ENCODE data around the gene OSM.
"Not testable (repeated sequence)": the region's sequence is repeated elsewhere in the genome, so short reads cannot be mapped to it uniquely, and the experiment has no call there.

The OSM gene

DNA sequence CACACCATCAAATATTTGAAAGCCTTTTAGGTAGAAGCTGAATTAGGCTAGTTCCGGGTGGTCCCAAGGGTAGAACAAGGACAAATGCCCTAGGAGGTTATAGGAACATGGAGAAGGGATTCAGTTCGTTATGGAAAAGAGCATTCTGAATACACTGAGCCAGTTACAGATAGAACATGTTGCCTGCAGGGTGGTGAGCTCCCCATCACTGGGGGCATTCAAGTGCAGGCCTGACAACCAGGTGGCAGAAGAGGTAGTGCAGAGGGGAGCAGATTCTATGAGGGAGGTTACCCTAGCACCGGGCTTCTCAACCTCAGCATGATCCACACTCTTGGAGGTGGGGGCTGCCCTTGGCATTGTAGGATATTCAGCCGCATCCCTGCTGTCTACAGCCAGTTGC lies 44.3 kb downstream of the OSM start:
- no peak for DNase-seq

DNA sequence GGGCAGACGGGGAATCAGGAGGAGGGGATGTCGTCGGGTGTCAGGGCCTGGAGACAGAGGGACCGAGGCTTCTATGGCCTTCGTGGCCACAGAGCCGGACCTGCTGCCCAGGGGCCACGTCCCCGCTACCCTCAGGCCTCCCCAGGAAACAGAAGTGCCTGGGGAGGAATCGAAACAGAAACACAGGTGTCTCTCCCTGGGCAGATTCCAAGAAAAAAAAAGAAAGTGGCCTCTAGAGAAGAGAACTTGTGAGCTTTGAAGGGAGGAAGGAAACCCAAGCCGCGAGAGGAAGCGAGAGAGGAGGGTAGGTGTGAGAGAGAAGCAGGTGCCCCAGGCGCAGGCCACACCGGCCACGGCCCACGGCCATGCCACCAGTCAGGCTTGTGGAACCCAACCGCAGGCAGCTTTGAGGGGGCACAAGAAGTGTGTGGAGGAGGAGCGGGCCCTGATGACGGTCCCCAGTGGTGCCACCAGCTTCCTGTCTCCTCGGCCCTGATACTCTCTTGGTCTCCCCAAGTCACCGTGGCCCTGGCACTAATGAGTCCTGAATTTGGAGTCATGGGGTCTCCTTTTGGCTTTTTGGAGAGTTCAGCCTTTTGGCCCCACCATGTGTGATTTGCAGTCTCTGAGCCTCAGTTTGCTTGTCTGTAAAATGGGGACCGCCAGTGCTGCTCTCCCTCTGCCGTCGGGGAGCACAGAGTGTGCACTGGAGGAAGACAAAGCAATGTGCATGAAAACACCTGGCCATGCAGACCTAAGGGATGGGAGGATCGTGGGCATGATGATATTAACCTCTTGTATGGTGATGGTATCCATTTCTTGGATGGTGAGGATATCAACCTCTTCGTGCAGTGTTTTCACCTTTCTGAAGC lies 45.3 kb downstream of the OSM start:
- no peak for DNase-seq

DNA sequence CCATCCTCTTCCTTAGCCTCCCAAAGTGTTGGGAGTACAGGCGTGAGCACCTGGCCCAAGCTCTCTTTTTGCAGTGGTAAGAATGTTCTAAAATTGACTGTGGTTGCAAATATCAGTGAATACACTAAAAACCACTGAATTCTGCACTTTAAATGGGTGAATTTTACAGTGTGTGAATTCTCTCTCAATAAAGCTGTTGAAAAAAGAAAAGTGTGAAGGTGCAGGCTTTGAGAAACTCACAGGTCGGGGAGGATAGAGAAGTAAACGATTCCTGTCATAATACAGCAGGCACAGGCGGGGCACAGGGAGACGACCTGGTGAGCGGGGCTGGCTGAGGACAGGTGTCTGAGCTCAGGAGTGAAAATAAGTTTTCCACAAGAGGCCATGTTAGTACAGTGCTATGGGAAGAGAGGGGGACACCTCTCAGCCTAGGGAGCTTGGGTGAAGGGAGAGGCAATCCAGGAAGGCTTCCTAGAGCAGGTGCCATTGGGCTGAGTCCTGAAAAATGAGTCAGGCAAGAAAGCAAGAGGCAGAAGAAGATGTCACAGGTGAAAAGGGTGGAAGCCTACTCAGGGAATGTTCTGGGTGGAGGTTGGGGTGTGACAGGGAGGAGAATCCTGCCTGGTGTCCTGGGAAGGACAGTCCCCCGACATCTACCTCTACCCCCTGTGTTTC lies 46.2 kb downstream of the OSM start:
- DNase-seq = no peak

DNA sequence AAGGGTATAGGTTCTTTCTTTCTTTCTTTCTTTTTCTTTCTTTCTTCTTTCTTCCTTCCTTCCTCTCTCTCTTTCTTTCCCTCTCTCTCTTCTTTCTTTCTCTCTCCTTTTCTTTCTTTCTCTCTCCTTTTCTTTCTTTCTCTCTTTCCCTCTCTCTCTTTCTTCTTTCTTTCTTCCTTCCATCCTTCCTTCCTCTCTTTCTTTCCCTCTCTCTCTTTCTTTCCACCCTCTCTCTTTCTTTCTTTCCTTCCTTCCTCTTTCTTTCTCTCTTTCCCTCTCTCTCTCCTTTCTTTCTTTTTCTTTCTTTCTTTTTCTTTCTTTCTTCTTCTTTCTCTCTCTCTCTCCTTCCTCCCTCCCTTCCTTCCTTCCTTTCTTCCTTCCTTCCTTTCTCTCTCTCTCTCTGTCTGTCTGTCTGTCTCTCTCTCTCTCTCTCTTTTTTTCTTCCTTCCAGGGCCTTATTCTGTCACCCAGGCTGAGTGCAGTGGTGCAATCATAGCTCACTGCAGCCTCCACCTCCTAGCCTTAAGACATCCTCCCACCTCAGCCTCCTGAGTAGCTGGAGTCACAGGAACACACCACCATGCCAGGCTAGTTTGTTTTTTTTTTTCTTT lies 46.9 kb downstream of the OSM start:
- no peak for DNase-seq

GRCh38 chr22:30219049-30219654 lies 47.5 kb downstream of the OSM start:
- DNase-seq = no peak

- peak; percentile 63 for DNase-seq
These were observed 48.7 kb downstream of the OSM start for GRCh38 chr22:30217698-30218560.

DNA sequence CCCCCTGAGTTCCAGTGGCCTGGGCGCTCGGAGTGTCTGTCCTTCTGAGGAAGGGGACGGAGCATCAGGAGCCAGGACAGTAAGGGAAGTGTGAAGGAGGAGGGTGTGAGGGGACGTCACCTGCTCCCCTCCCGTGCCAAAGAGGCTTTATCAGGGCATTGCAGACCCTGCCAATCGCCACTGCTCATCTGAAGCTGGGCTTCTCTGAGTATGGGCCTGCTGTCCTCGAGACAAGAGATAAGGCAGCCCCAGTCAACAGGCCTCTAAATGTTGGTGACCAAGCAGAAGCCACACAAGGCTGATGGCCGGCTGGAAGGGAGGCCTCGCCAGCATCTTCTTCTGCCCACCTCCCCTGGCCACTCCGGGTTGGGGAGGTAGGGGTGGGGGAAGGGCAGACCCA lies 49.9 kb downstream of the OSM start:
- DNase-seq = no peak

GRCh38 chr22:30216272-30216671 lies 50.4 kb downstream of the OSM start:
- not testable (repeated sequence) for DNase-seq

- DNase-seq = no peak
These were observed 51.8 kb downstream of the OSM start for GRCh38 chr22:30214703-30215407.

DNA sequence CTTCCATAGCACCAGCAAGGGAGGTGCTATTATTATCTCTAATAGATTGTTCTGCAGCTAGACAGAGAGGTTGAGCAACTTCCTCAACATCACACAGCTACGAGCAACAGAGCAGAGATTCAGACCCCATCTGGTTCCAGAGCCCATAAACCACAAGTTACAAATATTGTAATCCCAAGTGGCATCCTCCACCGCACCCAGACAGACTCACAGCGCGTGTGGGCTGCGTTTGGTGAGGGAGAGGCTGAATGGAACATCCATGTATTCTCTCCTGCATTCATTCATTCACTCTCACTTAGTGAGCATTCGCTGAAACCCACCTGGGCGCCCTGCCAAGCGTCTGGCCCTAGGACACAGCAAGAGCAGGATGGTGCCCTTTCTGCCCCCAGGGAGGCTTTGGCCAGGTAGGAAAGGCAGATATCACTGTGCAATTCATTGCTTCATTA lies 53.6 kb downstream of the OSM start:
- no peak for DNase-seq

All from left hindlimb (tissue), 1 donor.